ENCODE results near the gene LYRM7. TPM values are rescaled to one million over a fixed set of nuclear protein-coding genes. Genes with fewer than 3 reads are reported as not detected.

LYRM7 gene
- total RNA-seq, 4 donors from 2014 or later: 7.0 to 10.4 (median 8.0) TPM

GRCh38 chr5:131169810-131170539 lies 769 bp upstream of the LYRM7 start:
- H3K9me3 ChIP-seq: no peaks in the 10 kb centered on the region
- peak overlapping the region; percentile 65 for H3K27ac ChIP-seq
- no peaks in the 10 kb centered on the region for H3K27me3 ChIP-seq
- DNase-seq (ENCODE audit: low spot score in 2 of 2): no peak
- TF ChIP-seq EP300 (IDR thresholded peaks at IDR 0.05) (no peak), CTCF (IDR thresholded peaks at IDR 0.05) (no peak), POLR2AphosphoS5 (IDR thresholded peaks at IDR 0.05) (no peak), POLR2A (IDR thresholded peaks at IDR 0.05) (no peak)
- peak overlapping the region; percentile 64 for H3K4me3 ChIP-seq
- H3K4me1 ChIP-seq: peaks cover 24% of the 10 kb centered on the region
- no peaks in the 10 kb centered on the region for H3K36me3 ChIP-seq
- WGBS: 35% methylated on average over 16 of the region's 16 CpGs

GRCh38 chr5:131171276-131171810 lies 599 bp downstream of the LYRM7 start:
- Histone ChIP-seq H3K9me3 (no peaks in the 10 kb centered on the region), H3K27me3 (no peaks in the 10 kb centered on the region), H3K4me3 (peak overlapping the region; percentile 64), H3K27ac (peak overlapping the region; percentile 66), H3K4me1 (peaks cover 16% of the 10 kb centered on the region), H3K36me3 (no peaks in the 10 kb centered on the region)
- TF ChIP-seq POLR2AphosphoS5 (IDR thresholded peaks at IDR 0.05): no peak
- no peak for TF ChIP-seq POLR2A (IDR thresholded peaks at IDR 0.05)
- TF ChIP-seq CTCF (IDR thresholded peaks at IDR 0.05): peak in 1 of 2 donors; percentile 7
- no peak for TF ChIP-seq EP300 (IDR thresholded peaks at IDR 0.05)
- DNase-seq (ENCODE audit: low spot score in 2 of 2): no peak
- WGBS: under 1% methylated on average over 11 of the region's 11 CpGs

- TF ChIP-seq POLR2A (IDR thresholded peaks at IDR 0.05) (no peak), POLR2AphosphoS5 (IDR thresholded peaks at IDR 0.05) (no peak), CTCF (IDR thresholded peaks at IDR 0.05) (no peak), EP300 (IDR thresholded peaks at IDR 0.05) (no peak)
These were observed 9.7 kb downstream of the LYRM7 start for GRCh38 chr5:131180407-131180806.

GRCh38 chr5:131182839-131183238 lies 12.1 kb downstream of the LYRM7 start:
- no peaks in the 10 kb centered on the region for H3K27me3 ChIP-seq
- no peaks in the 10 kb centered on the region for H3K36me3 ChIP-seq
- H3K4me3 ChIP-seq: no peak overlapping the region
- TF ChIP-seq EP300 (IDR thresholded peaks at IDR 0.05) (no peak), POLR2AphosphoS5 (IDR thresholded peaks at IDR 0.05) (no peak), POLR2A (IDR thresholded peaks at IDR 0.05) (no peak), CTCF (IDR thresholded peaks at IDR 0.05) (no peak)
- DNase-seq (ENCODE audit: low spot score in 2 of 2): no peak
- no peaks in the 10 kb centered on the region for H3K4me1 ChIP-seq
- H3K27ac ChIP-seq: no peak overlapping the region
- H3K9me3 ChIP-seq: no peaks in the 10 kb centered on the region

More at GRCh38 chr5:131180407-131180806, 9.7 kb downstream of the LYRM7 start:
- Histone ChIP-seq H3K27ac (no peak overlapping the region), H3K9me3 (no peaks in the 10 kb centered on the region), H3K4me3 (no peak overlapping the region), H3K36me3 (no peaks in the 10 kb centered on the region), H3K27me3 (no peaks in the 10 kb centered on the region), H3K4me1 (no peaks in the 10 kb centered on the region)
- DNase-seq (ENCODE audit: low spot score in 2 of 2): no peak

GRCh38 chr5:131185523-131186104 lies 14.9 kb downstream of the LYRM7 start:
- H3K9me3 ChIP-seq: no peaks in the 10 kb centered on the region
- peaks cover 5% of the 10 kb centered on the region for H3K36me3 ChIP-seq
- no peaks in the 10 kb centered on the region for H3K27me3 ChIP-seq
- no peak overlapping the region for H3K27ac ChIP-seq
- no peaks in the 10 kb centered on the region for H3K4me1 ChIP-seq
- no peak overlapping the region for H3K4me3 ChIP-seq
- DNase-seq (ENCODE audit: low spot score in 2 of 2): no peak
- no peak for TF ChIP-seq EP300 (IDR thresholded peaks at IDR 0.05)
- no peak for TF ChIP-seq CTCF (IDR thresholded peaks at IDR 0.05)
- no peak for TF ChIP-seq POLR2AphosphoS5 (IDR thresholded peaks at IDR 0.05)
- TF ChIP-seq POLR2A (IDR thresholded peaks at IDR 0.05): no peak
